GM12878 (cell line): ENCODE results near the gene BEST2. TPM values are rescaled to one million over a fixed set of nuclear protein-coding genes. Genes with fewer than 3 reads are reported as not detected.

ENCODE experiments used
- BCLAF1 ChIP-seq: fragments of 450-650 bp; IDR thresholded peaks from 2 replicates; pipeline ENCODE4 v1.6.1; 2017; ENCODE audit warnings: antibody characterized with exemption, mild to moderate bottlenecking, moderate library complexity
- DPF2 ChIP-seq: fragments of 450-650 bp; IDR thresholded peaks from 2 replicates; pipeline ENCODE4 v1.6.1; 2017; ENCODE audit warnings: mild to moderate bottlenecking
- FOXK2 ChIP-seq: fragments of 450-650 bp; IDR thresholded peaks from 2 replicates; pipeline ENCODE4 v1.6.1; 2017; ENCODE audit warnings: mild to moderate bottlenecking, moderate library complexity
- HDGF ChIP-seq: fragments of 450-650 bp; IDR thresholded peaks from 2 replicates; pipeline ENCODE4 v1.6.1; 2016; ENCODE audit warnings: antibody characterized with exemption
- IKZF2 ChIP-seq, 2 experiments: fragments of 450-650 bp; IDR thresholded peaks; 2 replicates each; pipeline ENCODE4 v1.6.1; 2017; ENCODE audit warnings: mild to moderate bottlenecking in 2 of 2, moderate library complexity in 2 of 2
- IRF4 ChIP-seq: IDR thresholded peaks from 2 replicates; pipeline ENCODE4 v1.6.1; 2011; ENCODE audit warnings: low read depth, low read length
- JUND ChIP-seq: IDR thresholded peaks from 2 replicates; pipeline ENCODE4 v1.6.1; 2012; ENCODE audit warnings: low read depth, mild to moderate bottlenecking, low read length, improper control_type of control experiment, moderate library complexity
- KLF5 ChIP-seq: fragments of 450-650 bp; IDR thresholded peaks from 2 replicates; pipeline ENCODE4 v1.6.1; 2014; ENCODE audit warnings: mild to moderate bottlenecking; ENCODE audit not compliant: partially characterized antibody
- LARP7 ChIP-seq: fragments of 450-650 bp; IDR thresholded peaks from 2 replicates; pipeline ENCODE4 v1.6.1; 2017; ENCODE audit warnings: mild to moderate bottlenecking
- MEF2A ChIP-seq: IDR thresholded peaks from 2 replicates; pipeline ENCODE4 v1.6.1; 2011; ENCODE audit warnings: low read depth, mild to moderate bottlenecking, low read length, moderate library complexity; ENCODE audit not compliant: insufficient read depth
- MXI1 ChIP-seq: fragments of 150-350 bp; IDR thresholded peaks from 2 replicates; pipeline ENCODE4 v1.6.1; 2011; ENCODE audit warnings: low read depth, mild to moderate bottlenecking, inconsistent platforms, low read length, improper control_type of control experiment
- NFXL1 ChIP-seq: fragments of 450-650 bp; IDR thresholded peaks from 2 replicates; pipeline ENCODE4 v1.6.1; 2017; ENCODE audit warnings: antibody characterized with exemption, mild to moderate bottlenecking, borderline replicate concordance
- NR2C1 ChIP-seq: fragments of 450-650 bp; IDR thresholded peaks from 2 replicates; pipeline ENCODE4 v1.6.1; 2017; ENCODE audit warnings: antibody characterized with exemption, mild to moderate bottlenecking, moderate library complexity
- PBX3 ChIP-seq: IDR thresholded peaks from 2 replicates; pipeline ENCODE4 v1.6.1; 2011; ENCODE audit warnings: mild to moderate bottlenecking, low read depth, low read length, moderate library complexity; ENCODE audit not compliant: insufficient replicate concordance
- POLR2AphosphoS5 ChIP-seq: IDR thresholded peaks from 2 replicates; pipeline ENCODE4 v1.6.1; 2011; ENCODE audit warnings: mild to moderate bottlenecking, low read length, inconsistent platforms
- POU2F2 ChIP-seq: IDR thresholded peaks from 3 replicates; pipeline ENCODE4 v1.6.1; 2011; ENCODE audit warnings: low read depth, mild to moderate bottlenecking, low read length, borderline replicate concordance
- RBBP5 ChIP-seq: fragments of 200-600 bp; sonication (generic); conservative IDR thresholded peaks from 2 replicates; pipeline ENCODE4 v1.6.1; 2016
- SPI1 ChIP-seq: IDR thresholded peaks from 2 replicates; pipeline ENCODE4 v1.6.1; 2011; ENCODE audit warnings: low read depth, mild to moderate bottlenecking, low read length, moderate library complexity, borderline replicate concordance; ENCODE audit not compliant: insufficient read depth
- SREBF1 ChIP-seq: IDR thresholded peaks from 2 replicates; pipeline ENCODE4 v1.6.1; 2012; ENCODE audit warnings: mild to moderate bottlenecking, low read length
- SRF ChIP-seq, 2 experiments: IDR thresholded peaks; 2 replicates each; pipeline ENCODE4 v1.6.1; 2011; ENCODE audit warnings: low read depth in 2 of 2, low read length in 2 of 2, mild to moderate bottlenecking in 1 of 2, moderate library complexity in 1 of 2
- TARDBP ChIP-seq: IDR thresholded peaks from 2 replicates; pipeline ENCODE4 v1.6.1; 2016; ENCODE audit warnings: borderline replicate concordance
- TBL1XR1 ChIP-seq: IDR thresholded peaks from 2 replicates; pipeline ENCODE4 v1.6.1; 2012; ENCODE audit warnings: low read depth, low read length, improper control_type of control experiment
- TCF7 ChIP-seq: IDR thresholded peaks from 2 replicates; pipeline ENCODE4 v1.6.1; 2014; ENCODE audit warnings: antibody characterized with exemption, borderline replicate concordance
- YBX1 ChIP-seq: fragments of 450-650 bp; IDR thresholded peaks from 2 replicates; pipeline ENCODE4 v1.6.1; 2016; ENCODE audit warnings: antibody characterized with exemption
- ZBTB33 ChIP-seq: fragments of 450-650 bp; IDR thresholded peaks from 2 replicates; pipeline ENCODE4 v1.6.1; 2017; ENCODE audit warnings: mild to moderate bottlenecking
- ZNF217 ChIP-seq: fragments of 450-650 bp; IDR thresholded peaks from 2 replicates; pipeline ENCODE4 v1.6.1; 2017; ENCODE audit warnings: antibody characterized with exemption, mild to moderate bottlenecking
- ZNF622 ChIP-seq: fragments of 450-650 bp; IDR thresholded peaks from 2 replicates; pipeline ENCODE4 v1.6.1; 2017; ENCODE audit warnings: mild to moderate bottlenecking, inconsistent platforms
- ZSCAN29 ChIP-seq: fragments of 450-650 bp; IDR thresholded peaks from 2 replicates; pipeline ENCODE4 v1.6.1; 2017; ENCODE audit warnings: mild to moderate bottlenecking, moderate library complexity
- polyA plus RNA-seq, 11 experiments: library from polyadenylated mRNA; depleted of rRNA in 4 of 11; unstranded in 6 of 11; stranded (reverse) in 5 of 11; fragments of >200 nt; fragmentation: Nextera tagmentation in 4 of 11; fragmentation: Illumina TruSeq in 1 of 11; extraction: Ambion mirVana in 4 of 11; extraction: Trizol in 1 of 11; gene quantifications; 1 replicate in 1 of 11; 2 replicates in 10 of 11; pipeline versions ENCODE4 v1.2.1 to v1.2.3, GENCODE V29; 2011 to 2016; ENCODE audit warnings: inconsistent platforms in 2 of 11, missing spikeins in 2 of 11, low read depth in 1 of 11
- total RNA-seq, 4 experiments: library from RNA; depleted of rRNA in 3 of 4; stranded (reverse); fragments of >200 nt in 3 of 4; fragmentation: Illumina TruSeq in 1 of 4; extraction: Trizol in 1 of 4; gene quantifications; 2 replicates each; pipeline versions ENCODE4 v1.2.1 to v1.2.3, GENCODE V29; 2013 to 2021

Gene BEST2
- total and polyA plus RNA-seq, 10 of the 15 experiments (the other 5 are each of a cell fraction or from before 2014, with no cell fraction given) = not detected

GRCh38 chr19:12736995-12737834, 14.4 kb upstream of the BEST2 start, which contains the start of gene GET3 (continued):
- TF ChIP-seq MEF2A (no peak), NR2C1 (peak; percentile 36; the same call in 1 of the 2 replicates), IRF4 (no peak), ZNF217 (no peak), SRF (IDR thresholded peaks at IDR 0.05; ENCODE audit: low read depth in 2 of 2, low read length in 2 of 2) (no peak), SPI1 (no peak), ZSCAN29 (no peak), TBL1XR1 (no peak), NFXL1 (no peak), JUND (peak; percentile 98), TARDBP (no peak), TCF7 (no peak), RBBP5 (no peak), BCLAF1 (peak; percentile 92), MXI1 (peak; percentile 97), FOXK2 (peak; percentile 98), POU2F2 (peak; percentile 89; the same call in 2 of the 3 replicates), YBX1 (no peak), HDGF (peak; percentile 12; the same call in 1 of the 2 replicates), SREBF1 (peak; percentile 97), LARP7 (peak; percentile 62; the same call in 1 of the 2 replicates), PBX3 (peak; percentile 90), POLR2AphosphoS5 (peak; percentile 77), KLF5 (peak; percentile 99), ZNF622 (no peak), ZBTB33 (no peak), IKZF2 (IDR thresholded peaks at IDR 0.05) (no peak; a peak in 2 of 4 replicates), DPF2 (no peak)
